ENCODE results near the gene CD160. TPM values are rescaled to one million over a fixed set of nuclear protein-coding genes. Genes with fewer than 3 reads are reported as not detected.

CD160 gene
- total RNA-seq, 4 donors from 2014 or later = 0.82 to 1.6 TPM; not detected in 2

DNA sequence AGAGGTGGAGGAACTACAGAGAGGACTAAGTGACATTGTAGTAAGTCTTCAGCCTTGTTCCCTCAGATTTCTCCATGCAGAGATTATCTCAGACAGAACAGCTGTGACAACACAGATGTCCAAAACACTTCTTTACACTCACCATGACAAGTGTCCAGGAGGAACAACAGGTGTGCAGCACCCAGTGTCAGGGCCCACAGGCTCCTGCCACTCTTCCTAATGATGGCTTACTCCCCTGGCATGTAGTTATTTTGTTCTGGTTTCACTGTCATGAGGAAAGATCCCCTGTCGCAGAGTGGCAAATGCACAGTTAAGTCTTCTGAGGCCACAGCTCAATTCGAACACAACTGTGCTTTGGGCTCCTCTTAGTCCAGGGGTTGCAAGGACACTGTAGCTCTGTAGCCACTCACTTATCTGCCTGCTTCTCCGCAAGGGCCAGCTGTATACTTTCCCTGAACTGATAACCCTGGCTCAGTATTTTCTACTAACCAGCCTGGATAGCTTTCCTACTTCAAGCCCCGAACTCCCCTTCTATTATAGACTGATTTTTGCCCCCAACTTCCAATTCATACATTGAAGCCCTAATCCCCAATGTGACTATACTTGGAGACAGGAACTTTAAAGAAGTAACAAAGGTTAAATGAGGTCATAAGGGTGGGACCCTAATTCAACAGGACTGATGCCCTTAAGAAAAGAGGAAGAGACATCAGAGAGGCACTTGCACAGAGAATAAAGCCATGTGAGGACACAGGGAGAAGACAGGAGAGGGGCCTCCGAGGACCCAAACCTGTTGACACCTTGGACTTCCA is 23.3 kb upstream of the CD160 start:
- H3K27ac ChIP-seq = no peak overlapping the region
- TF ChIP-seq EP300 (IDR thresholded peaks at IDR 0.05; ENCODE audit: low read depth) (no peak), POLR2A (IDR thresholded peaks at IDR 0.05) (no peak), POLR2AphosphoS5 (IDR thresholded peaks at IDR 0.05) (no peak)
- TF ChIP-seq, protein P1, sequence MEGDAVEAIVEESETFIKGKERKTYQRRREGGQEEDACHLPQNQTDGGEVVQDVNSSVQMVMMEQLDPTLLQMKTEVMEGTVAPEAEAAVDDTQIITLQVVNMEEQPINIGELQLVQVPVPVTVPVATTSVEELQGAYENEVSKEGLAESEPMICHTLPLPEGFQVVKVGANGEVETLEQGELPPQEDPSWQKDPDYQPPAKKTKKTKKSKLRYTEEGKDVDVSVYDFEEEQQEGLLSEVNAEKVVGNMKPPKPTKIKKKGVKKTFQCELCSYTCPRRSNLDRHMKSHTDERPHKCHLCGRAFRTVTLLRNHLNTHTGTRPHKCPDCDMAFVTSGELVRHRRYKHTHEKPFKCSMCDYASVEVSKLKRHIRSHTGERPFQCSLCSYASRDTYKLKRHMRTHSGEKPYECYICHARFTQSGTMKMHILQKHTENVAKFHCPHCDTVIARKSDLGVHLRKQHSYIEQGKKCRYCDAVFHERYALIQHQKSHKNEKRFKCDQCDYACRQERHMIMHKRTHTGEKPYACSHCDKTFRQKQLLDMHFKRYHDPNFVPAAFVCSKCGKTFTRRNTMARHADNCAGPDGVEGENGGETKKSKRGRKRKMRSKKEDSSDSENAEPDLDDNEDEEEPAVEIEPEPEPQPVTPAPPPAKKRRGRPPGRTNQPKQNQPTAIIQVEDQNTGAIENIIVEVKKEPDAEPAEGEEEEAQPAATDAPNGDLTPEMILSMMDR (IDR thresholded peaks at IDR 0.05) = no peak
- intact Hi-C loops (cut with DNase I; ENCODE audit: low total_unique reads) = no loop called here

DNA sequence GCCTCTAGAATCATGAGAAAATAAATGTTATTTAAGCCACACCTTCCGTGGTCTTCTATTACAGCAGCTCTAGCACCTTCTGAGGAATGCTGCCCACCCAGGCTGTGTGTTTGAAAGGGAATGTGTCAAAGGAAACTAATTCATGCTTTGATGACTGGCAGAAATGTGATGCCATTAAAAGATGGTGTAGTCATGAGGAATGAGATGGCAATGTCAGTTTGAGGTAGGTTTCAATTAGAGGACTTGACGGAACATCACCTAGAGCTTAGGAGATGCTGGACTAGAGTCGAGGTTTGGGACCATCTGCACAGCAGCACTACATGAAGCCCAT is 22.7 kb upstream of the CD160 start:
- TF ChIP-seq, protein P1 (IDR thresholded peaks at IDR 0.05) = no peak
- TF ChIP-seq POLR2AphosphoS5 (IDR thresholded peaks at IDR 0.05) (no peak), EP300 (IDR thresholded peaks at IDR 0.05; ENCODE audit: low read depth) (no peak)
- no peak overlapping the region for H3K27ac ChIP-seq
- WGBS, 2 donors (ENCODE audit: low coverage in 1 of 2) = 94 to 100% methylated on average over 3 of the region's 3 CpGs

More for the DNA sequence above, 23.3 kb upstream of the CD160 start:
- H3K4me3 ChIP-seq = no peak overlapping the region
- in situ Hi-C loops (cut with MboI; ENCODE audit: low pct_ligation_motif_present in 1 of 4, low pct_unique_long_range_greater_than_20kb in 1 of 4, low sequenced_read_pairs in 3 of 4) = no loop called here
- H3K9me3 ChIP-seq = no peaks in the 10 kb centered on the region
- DNase-seq = no peak
- WGBS, 2 donors (ENCODE audit: low coverage in 1 of 2) = 87 to 90% methylated on average over 3 to 5 of the region's 5 CpGs
- no peaks in the 10 kb centered on the region for H3K36me3 ChIP-seq
- peaks cover 0 to 3% (median 0%) of the 10 kb centered on the region in 4 donors for H3K4me1 ChIP-seq
- no peaks in the 10 kb centered on the region for H3K27me3 ChIP-seq

DNA sequence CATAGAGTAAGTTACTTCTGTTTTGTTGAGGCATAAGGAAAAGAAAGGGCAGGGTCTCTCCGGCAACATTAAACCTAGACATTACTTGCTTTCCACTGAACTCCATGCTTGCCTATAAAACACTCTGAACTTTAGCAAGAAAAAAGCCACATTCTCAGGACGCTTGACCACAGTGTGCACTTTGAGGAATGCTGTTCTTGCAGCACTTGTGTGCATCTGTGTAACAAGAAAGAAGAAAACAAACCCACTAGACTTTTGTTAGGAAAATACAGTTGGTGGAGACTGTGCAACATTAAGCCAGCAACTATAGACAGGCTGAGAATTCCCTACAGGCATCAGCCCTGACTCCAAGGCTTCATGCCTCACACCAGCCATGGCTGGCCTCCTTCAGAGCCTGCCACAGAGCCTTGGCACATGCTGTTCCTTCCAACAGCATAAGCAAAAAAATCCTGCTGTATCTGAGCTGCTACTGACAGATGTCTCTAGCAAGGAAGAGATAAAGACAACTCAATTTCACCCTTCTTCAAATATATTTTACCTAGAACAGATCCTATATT is 17.9 kb upstream of the CD160 start:
- DNase-seq = no peak
- TF ChIP-seq, protein P1 (IDR thresholded peaks at IDR 0.05) = no peak
- TF ChIP-seq POLR2A (IDR thresholded peaks at IDR 0.05) = no peak
- TF ChIP-seq EP300 (IDR thresholded peaks at IDR 0.05; ENCODE audit: low read depth) = no peak
- no peak for TF ChIP-seq POLR2AphosphoS5 (IDR thresholded peaks at IDR 0.05)
- H3K4me1 ChIP-seq = no peaks in the 10 kb centered on the region
- intact Hi-C loops (cut with DNase I; ENCODE audit: low total_unique reads) = no loop called here
- no peaks in the 10 kb centered on the region for H3K9me3 ChIP-seq
- H3K4me3 ChIP-seq = no peak overlapping the region
- no peaks in the 10 kb centered on the region for H3K36me3 ChIP-seq
- in situ Hi-C loops (cut with MboI; ENCODE audit: low pct_ligation_motif_present in 1 of 4, low pct_unique_long_range_greater_than_20kb in 1 of 4, low sequenced_read_pairs in 3 of 4) = no loop called here
- WGBS, 2 donors (ENCODE audit: low coverage in 1 of 2) = 81 to 94% methylated on average over 2 of the region's 2 CpGs
- no peak overlapping the region for H3K27ac ChIP-seq
- no peaks in the 10 kb centered on the region for H3K27me3 ChIP-seq

More for the DNA sequence above, 22.7 kb upstream of the CD160 start:
- Histone ChIP-seq H3K36me3 (no peaks in the 10 kb centered on the region), H3K9me3 (no peaks in the 10 kb centered on the region), H3K4me1 (no peaks in the 10 kb centered on the region), H3K27me3 (no peaks in the 10 kb centered on the region), H3K4me3 (no peak overlapping the region)
- in situ Hi-C loops (cut with MboI; ENCODE audit: low pct_ligation_motif_present in 1 of 4, low pct_unique_long_range_greater_than_20kb in 1 of 4, low sequenced_read_pairs in 3 of 4) (no loop called here), intact Hi-C loops (cut with DNase I; ENCODE audit: low total_unique reads) (no loop called here)
- DNase-seq = no peak

DNA sequence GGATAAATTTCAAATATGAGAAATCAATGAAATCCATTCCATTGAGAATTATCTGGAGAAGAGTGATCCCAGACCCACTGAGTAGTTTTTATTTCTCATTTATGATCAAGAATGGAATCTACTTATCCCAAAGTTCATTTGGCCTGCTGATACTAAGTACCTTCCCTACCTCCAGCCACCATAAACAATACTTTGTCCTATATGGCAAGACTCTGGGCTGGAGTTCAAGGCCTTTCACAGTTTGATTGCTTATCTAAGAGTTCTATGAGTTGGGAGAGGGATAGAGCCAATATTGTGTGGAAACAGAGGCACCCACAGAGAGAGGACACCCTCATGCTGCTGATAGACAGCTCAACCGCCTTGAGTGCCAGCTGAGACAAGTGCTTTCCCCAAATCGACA is 17.2 kb upstream of the CD160 start:
- H3K36me3 ChIP-seq = no peaks in the 10 kb centered on the region
- intact Hi-C loops (cut with DNase I; ENCODE audit: low total_unique reads) = no loop called here
- TF ChIP-seq, protein P1 (IDR thresholded peaks at IDR 0.05) = no peak
- peaks cover 0 to 2% (median under 1%) of the 10 kb centered on the region in 4 donors for H3K4me1 ChIP-seq
- H3K9me3 ChIP-seq = no peaks in the 10 kb centered on the region
- no peak overlapping the region for H3K27ac ChIP-seq
- in situ Hi-C loops (cut with MboI; ENCODE audit: low pct_ligation_motif_present in 1 of 4, low pct_unique_long_range_greater_than_20kb in 1 of 4, low sequenced_read_pairs in 3 of 4) = no loop called here
- H3K4me3 ChIP-seq = no peak overlapping the region
- no peaks in the 10 kb centered on the region for H3K27me3 ChIP-seq
- no peak for DNase-seq
- 82 to 86% methylated on average over 2 of the region's 2 CpGs for WGBS, 2 donors (ENCODE audit: low coverage in 1 of 2)

All from transverse colon (tissue), 4 donors.